Esophagus muscularis mucosa (tissue), 3 donors: ENCODE results near the gene TPK1.

ENCODE experiments used
- CTCF ChIP-seq, 3 experiments: fragments of 200-600 bp in 2 of 3; fragments of 450-650 bp in 1 of 3; sonication (generic) in 2 of 3; IDR thresholded peaks; one replicate each; pipeline ENCODE4 v1.5.1; 2017 to 2019; ENCODE audit warnings: antibody characterized with exemption in 3 of 3, mild to moderate bottlenecking in 2 of 3, moderate library complexity in 1 of 3
- POLR2A ChIP-seq: fragments of 450-650 bp; IDR thresholded peaks from one replicate; pipeline ENCODE4 v1.6.1; 2017; ENCODE audit warnings: antibody characterized with exemption, moderate library complexity, mild to moderate bottlenecking, low read depth
- POLR2AphosphoS5 ChIP-seq, 2 donors: sonication (generic); formaldehyde crosslinking; IDR thresholded peaks; one replicate each; pipeline ENCODE4 v1.6.1; 2017; ENCODE audit warnings: antibody characterized with exemption in 2 of 2

GRCh38 chr7:144819566-144819965 lies 16.3 kb downstream of the TPK1 start:
- TF ChIP-seq CTCF (IDR thresholded peaks at IDR 0.05) (no peak), POLR2A (no peak), POLR2AphosphoS5 (IDR thresholded peaks at IDR 0.05) (no peak)
